DMS114 treated with DMSO at 0.1 percent for 48 hours (cell line): Measurements from ENCODE around the gene ZNF331.
"Not testable (repeated sequence)": the region's sequence is repeated elsewhere in the genome, so short reads cannot be mapped to it uniquely, and the experiment has no call there.

Experiments used
- DNase-seq: peaks from one replicate; lab custom pipeline; 2025; ENCODE audit not compliant: unreplicated experiment; lab: John Stamatoyannopoulos, UW

ZNF331 gene

DNA sequence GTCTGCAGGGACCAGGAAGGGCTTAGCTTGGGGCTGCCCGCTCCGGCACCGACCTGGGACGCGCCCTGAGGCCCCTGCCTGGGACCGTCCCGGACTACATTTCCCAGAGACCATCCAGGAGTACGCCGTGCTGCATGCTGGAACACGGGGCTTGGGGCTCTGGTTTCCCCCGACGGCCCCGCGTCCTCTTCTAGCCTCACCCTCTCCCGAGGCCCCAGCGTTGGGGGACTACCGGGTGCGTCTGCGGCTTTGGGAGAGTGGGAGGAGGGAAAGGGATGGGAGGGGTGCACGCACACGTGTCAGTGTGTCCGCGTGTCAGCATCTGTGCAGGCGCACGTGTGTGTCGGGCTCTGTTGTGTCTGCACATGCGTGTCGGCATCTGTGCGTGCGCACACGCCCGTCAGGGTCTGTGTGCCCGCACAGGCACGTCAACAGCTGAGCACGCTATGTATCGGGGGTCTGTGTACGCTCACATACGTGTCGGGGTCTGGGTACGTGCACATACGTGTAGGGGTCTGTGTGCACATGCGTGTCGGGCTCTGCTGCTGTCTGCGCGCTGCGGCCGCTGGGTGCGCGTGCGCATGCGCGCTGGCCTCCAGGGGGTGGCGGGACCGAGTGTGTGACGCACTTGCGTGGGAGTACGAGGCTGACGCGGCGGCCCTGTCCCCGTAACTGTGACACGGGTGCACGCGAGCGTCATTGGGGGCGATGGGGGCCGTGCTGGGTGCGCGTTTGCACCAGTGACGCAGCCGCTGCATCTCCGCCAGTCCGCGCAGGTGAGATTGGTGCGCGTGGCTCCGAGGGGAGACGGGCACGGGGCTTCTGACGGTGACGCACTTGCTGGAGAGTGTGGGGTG is at the start of gene ZNF331:
ZNF331 (plus strand) TSS at position 625 of the 857 bp plus-strand sequence. CDS start 31,232 bp downstream, outside the sequence.
- DNase-seq, result peak; percentile 43

DNA sequence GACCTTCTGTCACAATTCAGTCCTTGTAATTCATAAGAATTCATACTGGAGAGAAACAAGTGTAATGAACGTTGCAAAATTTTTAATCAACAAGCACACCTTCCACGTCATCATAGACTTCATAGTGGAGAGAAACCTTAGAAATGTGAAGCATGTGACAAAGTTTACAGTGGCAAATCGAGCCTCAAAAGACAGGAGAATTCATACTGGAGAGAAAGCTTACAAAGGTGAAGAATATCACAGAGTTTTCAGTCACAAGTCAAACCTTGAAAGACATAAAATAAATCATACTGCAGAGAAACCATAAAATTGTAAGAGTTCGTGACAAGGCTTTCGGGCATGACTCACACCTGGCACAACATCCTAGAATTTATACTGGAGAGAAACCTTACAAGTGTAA is 45.8 kb upstream of the ZNF331 start:
- no peak for DNase-seq

DNA sequence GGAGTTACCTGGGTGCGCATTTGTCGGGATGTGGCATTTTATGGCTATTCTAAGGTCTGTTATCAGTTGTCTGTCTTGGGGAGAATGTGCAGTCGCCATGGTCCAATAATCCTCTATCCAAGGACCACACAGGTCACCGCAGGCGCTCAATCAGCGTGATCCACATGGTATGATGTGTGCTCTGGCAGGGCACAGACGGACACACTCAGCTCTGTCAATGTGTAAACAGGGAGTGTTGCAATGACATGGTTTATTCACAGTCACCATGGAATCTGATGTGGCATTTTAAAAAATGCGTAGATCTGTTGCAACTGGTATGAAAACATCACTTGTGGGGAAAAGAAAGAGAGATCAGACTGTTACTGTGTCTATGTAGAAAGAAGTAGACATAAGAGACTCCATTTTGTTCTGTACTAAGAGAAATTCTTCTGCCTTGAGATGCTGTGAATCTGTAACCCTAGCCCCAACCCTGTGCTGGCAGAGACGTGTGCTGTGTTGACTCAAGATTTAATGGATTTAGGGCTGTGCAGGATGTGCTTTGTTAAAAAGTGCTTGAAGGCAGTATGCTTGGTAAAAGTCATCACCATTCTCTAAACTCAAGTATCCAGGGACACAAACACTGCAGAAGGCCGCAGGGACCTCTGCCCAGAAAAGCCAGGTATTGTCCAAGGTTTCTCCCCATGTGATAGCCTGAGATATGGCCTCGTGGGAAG is 40.5 kb upstream of the ZNF331 start:
- not testable (repeated sequence) for DNase-seq

- not testable (repeated sequence) for DNase-seq
Observed at GRCh38 chr19:53498024-53498395, 39.9 kb upstream of the ZNF331 start.

DNA sequence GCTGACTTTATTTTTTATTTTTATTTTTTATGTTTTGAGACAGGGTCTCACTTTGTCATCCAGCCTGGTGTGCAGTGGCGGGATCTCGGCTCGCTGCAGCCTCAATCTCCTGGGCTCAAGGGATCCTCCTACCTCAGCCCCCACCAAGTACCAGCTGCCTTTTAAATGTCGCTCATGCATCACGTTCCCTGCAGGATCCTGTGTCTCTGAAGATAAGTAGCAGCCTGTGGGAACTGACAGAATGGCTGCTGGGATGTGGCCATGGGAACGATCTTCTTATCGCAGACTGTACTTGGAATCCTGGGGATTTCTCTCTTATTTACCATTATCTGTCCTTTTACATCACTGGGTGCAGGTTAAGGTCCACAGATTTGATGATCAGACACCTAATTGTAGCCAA is 34.8 kb upstream of the ZNF331 start:
- not testable (repeated sequence) for DNase-seq

DNA sequence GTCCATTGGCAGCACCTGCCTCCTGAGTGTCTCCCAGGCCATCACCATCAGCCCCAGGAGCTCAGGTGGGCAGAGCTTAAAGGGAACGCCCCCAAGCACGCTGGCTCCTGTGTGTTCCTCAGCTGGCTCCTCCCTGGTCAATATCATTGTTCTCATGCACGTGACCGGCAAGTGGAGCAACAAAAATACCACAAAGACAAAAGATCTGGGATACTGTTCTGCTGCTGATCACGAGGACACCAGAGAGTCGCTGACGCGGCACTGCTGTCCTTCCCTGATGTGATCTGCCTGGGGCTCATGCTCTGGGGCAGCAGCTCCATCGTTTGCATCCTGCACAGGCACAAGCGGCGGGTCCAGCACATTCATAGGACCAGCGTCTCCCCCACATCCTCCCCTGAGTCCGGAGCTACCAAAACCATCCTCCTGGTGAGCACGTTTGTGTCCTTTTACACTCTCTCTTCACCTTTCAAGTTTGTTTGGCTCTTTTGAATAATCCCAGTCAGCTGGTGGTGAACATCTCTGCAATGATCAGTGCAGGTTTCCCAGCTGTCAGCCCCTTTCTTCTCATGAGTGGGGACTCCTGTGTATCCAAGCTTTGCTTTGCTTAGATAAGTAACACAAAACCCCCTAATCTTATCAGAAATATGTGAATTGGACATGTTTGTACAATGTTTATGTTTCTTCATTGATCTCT is 34.1 kb upstream of the ZNF331 start:
- not testable (repeated sequence) for DNase-seq

DNA sequence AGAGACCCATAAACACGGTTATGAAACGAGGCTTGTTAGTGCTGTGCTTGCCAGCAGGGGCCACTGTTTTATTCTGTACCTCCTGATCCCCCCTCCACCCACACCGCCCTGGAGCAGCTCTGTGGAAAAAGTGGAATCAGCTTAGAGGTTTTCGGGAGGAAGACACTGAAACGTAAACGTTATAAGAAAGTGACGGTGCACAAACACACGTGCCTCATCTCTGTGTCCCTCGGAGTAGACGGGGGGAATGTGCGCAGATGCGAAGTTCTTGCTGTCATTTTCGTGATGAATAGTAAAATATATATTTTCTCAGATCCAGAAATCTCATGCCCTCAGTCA is 33.6 kb upstream of the ZNF331 start:
- DNase-seq, result not testable (repeated sequence)

- DNase-seq, result no peak
Observed at GRCh38 chr19:53504885-53505284, 33.1 kb upstream of the ZNF331 start.

DNA sequence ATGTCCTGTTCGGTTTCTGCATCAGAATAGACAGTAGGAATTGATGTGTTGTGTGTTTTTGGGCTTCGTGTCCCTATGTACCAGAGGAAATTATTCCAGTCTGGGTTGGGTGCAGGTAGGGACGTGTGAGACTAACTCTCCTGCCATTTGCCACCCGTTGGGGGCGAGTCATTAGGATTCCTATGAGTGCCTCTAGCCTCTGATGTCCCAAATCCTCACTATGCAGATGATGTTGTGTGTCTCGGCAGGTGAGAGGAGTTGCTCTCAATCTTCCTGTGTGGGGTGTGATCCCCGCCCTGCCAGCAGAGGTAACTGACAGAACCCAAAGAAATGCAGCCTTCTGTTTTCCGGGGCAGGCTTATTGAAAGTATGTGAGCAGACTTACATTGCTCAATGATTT is 31.2 kb upstream of the ZNF331 start:
- no peak for DNase-seq

- DNase-seq, result no peak
Observed at GRCh38 chr19:53507523-53508442, 30.2 kb upstream of the ZNF331 start.

- no peak for DNase-seq
Observed at GRCh38 chr19:53509443-53509842, 28.5 kb upstream of the ZNF331 start.

GRCh38 chr19:53509845-53510244 is 28.1 kb upstream of the ZNF331 start:
- DNase-seq, result no peak

GRCh38 chr19:53511357-53511756 is 26.6 kb upstream of the ZNF331 start:
- DNase-seq, result no peak

DNA sequence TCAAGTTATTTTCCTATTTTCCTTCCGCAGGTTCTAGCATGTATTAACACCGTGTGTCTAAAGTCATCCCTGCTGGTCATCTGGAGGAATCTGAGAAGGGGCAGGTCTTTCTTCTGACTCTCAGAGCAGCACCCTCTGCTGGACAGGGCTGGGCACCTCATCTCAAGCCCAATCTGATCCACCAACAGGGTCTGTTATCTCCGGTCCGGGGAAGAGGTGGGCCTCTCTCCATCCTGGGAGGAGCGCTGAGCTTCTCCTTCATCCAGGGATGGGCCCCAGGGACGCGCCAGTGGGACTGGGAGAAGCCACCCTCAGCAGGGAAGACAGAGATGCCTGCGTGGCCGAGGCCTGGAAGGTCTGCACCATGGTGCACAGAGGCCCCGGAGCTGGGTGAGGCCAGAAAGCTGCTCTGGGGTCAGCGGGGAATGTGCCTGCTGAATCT is 26.0 kb upstream of the ZNF331 start:
- no peak for DNase-seq

GRCh38 chr19:53515047-53515446 is 22.9 kb upstream of the ZNF331 start:
- DNase-seq, result not testable (repeated sequence)

- DNase-seq, result no peak
Observed at GRCh38 chr19:53517114-53517741, 20.7 kb upstream of the ZNF331 start.

- no peak for DNase-seq
Observed at GRCh38 chr19:53518121-53518520, 19.8 kb upstream of the ZNF331 start.

- DNase-seq, result no peak
Observed at GRCh38 chr19:53518716-53519115, 19.2 kb upstream of the ZNF331 start.

GRCh38 chr19:53519446-53519845 is 18.5 kb upstream of the ZNF331 start:
- no peak for DNase-seq

DNA sequence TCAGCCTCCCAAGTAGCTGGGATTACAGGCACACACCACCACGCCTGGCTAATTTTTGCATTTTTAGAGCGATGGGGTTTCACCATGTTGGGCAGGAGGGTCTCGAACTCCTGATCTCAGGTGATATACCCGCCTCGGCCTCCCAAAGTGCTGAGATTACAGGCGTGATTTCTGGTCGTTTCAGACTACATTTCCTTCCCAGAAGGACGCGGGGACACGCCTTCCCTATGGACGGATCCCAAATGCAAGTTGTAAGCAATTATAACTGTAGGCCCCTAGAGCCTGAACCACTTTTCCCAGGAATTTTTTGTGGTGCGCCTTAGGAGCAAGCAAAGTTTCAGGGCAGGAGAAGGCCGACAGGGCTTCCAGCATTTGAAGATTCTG is 17.8 kb upstream of the ZNF331 start:
- no peak for DNase-seq
